Measurements from ENCODE around the gene MACC1. TPM values are rescaled to one million over a fixed set of nuclear protein-coding genes. Genes with fewer than 3 reads are reported as not detected.

Gene MACC1
- total RNA-seq, 2 donors from 2014 or later, result not detected

- no peaks in the 10 kb centered on the region for H3K36me3 Mint-ChIP-seq
- ATAC-seq (no peak), DNase-seq (ENCODE audit: low spot score in 2 of 2) (peak in 1 of 2 donors; percentile 4)
- no peak overlapping the region for H3K27ac Mint-ChIP-seq
- H3K9me3 Mint-ChIP-seq, result no peaks in the 10 kb centered on the region
Observed at GRCh38 chr7:20172736-20173334, 44.3 kb downstream of the MACC1 start.

- ATAC-seq (no peak), DNase-seq (ENCODE audit: low spot score in 2 of 2) (no peak)
- H3K36me3 Mint-ChIP-seq, result no peaks in the 10 kb centered on the region
Observed at GRCh38 chr7:20170633-20171032, 46.6 kb downstream of the MACC1 start.

GRCh38 chr7:20165146-20165510 lies 52.1 kb downstream of the MACC1 start:
- H3K9me3 Mint-ChIP-seq, result no peaks in the 10 kb centered on the region
- no peak for DNase-seq (ENCODE audit: low spot score in 2 of 2)
- no peak for ATAC-seq
- no peaks in the 10 kb centered on the region for H3K36me3 Mint-ChIP-seq
- no peak overlapping the region for H3K27ac Mint-ChIP-seq

More at GRCh38 chr7:20170633-20171032, 46.6 kb downstream of the MACC1 start:
- H3K9me3 Mint-ChIP-seq, result no peaks in the 10 kb centered on the region
- no peak overlapping the region for H3K27ac Mint-ChIP-seq

- ATAC-seq (no peak), DNase-seq (ENCODE audit: low spot score in 2 of 2) (no peak)
- H3K36me3 Mint-ChIP-seq, result no peaks in the 10 kb centered on the region
- H3K27ac Mint-ChIP-seq, result no peak overlapping the region
- H3K9me3 Mint-ChIP-seq, result no peaks in the 10 kb centered on the region
Observed at GRCh38 chr7:20164425-20165145, 52.6 kb downstream of the MACC1 start.

- Mint-ChIP-seq H3K36me3 (no peaks in the 10 kb centered on the region), H3K9me3 (no peaks in the 10 kb centered on the region), H3K27ac (no peak overlapping the region)
- no peak for ATAC-seq
- DNase-seq (ENCODE audit: low spot score in 2 of 2), result no peak
Observed at GRCh38 chr7:20162665-20163064, 54.5 kb downstream of the MACC1 start.

- Mint-ChIP-seq H3K27ac (no peak overlapping the region), H3K9me3 (no peaks in the 10 kb centered on the region), H3K36me3 (no peaks in the 10 kb centered on the region)
- ATAC-seq (no peak), DNase-seq (ENCODE audit: low spot score in 2 of 2) (no peak)
Observed at GRCh38 chr7:20159226-20159747, 57.9 kb downstream of the MACC1 start.

GRCh38 chr7:20158684-20159083 lies 58.5 kb downstream of the MACC1 start:
- ATAC-seq (no peak), DNase-seq (ENCODE audit: low spot score in 2 of 2) (no peak)
- H3K27ac Mint-ChIP-seq, result no peak overlapping the region
- no peaks in the 10 kb centered on the region for H3K9me3 Mint-ChIP-seq
- H3K36me3 Mint-ChIP-seq, result no peaks in the 10 kb centered on the region

GRCh38 chr7:20157456-20157855 lies 59.7 kb downstream of the MACC1 start:
- Mint-ChIP-seq H3K36me3 (no peaks in the 10 kb centered on the region), H3K27ac (no peak overlapping the region), H3K9me3 (no peaks in the 10 kb centered on the region)
- DNase-seq (ENCODE audit: low spot score in 2 of 2), result no peak
- ATAC-seq, result no peak

- H3K9me3 Mint-ChIP-seq, result no peaks in the 10 kb centered on the region
- no peaks in the 10 kb centered on the region for H3K36me3 Mint-ChIP-seq
- H3K27ac Mint-ChIP-seq, result no peak overlapping the region
- ATAC-seq (no peak), DNase-seq (ENCODE audit: low spot score in 2 of 2) (no peak)
Observed at GRCh38 chr7:20153999-20154398, 63.2 kb downstream of the MACC1 start.

- Mint-ChIP-seq H3K9me3 (no peaks in the 10 kb centered on the region), H3K36me3 (no peaks in the 10 kb centered on the region), H3K27ac (no peak overlapping the region)
- DNase-seq (ENCODE audit: low spot score in 2 of 2) (no peak), ATAC-seq (no peak)
Observed at GRCh38 chr7:20153567-20153966, 63.6 kb downstream of the MACC1 start.

GRCh38 chr7:20152511-20152910 lies 64.7 kb downstream of the MACC1 start:
- no peak overlapping the region for H3K27ac Mint-ChIP-seq
- no peaks in the 10 kb centered on the region for H3K36me3 Mint-ChIP-seq
- DNase-seq (ENCODE audit: low spot score in 2 of 2), result no peak

GRCh38 chr7:20151708-20152456 lies 65.3 kb downstream of the MACC1 start:
- Mint-ChIP-seq H3K36me3 (no peaks in the 10 kb centered on the region), H3K9me3 (no peaks in the 10 kb centered on the region), H3K27ac (no peak overlapping the region)
- ATAC-seq (no peak), DNase-seq (ENCODE audit: low spot score in 2 of 2) (no peak)

More at GRCh38 chr7:20152511-20152910, 64.7 kb downstream of the MACC1 start:
- no peak for ATAC-seq
- no peaks in the 10 kb centered on the region for H3K9me3 Mint-ChIP-seq

GRCh38 chr7:20146451-20146850 lies 70.7 kb downstream of the MACC1 start:
- no peaks in the 10 kb centered on the region for H3K9me3 Mint-ChIP-seq

GRCh38 chr7:20144801-20145200 lies 72.4 kb downstream of the MACC1 start:
- no peaks in the 10 kb centered on the region for H3K36me3 Mint-ChIP-seq
- ATAC-seq, result no peak
- H3K9me3 Mint-ChIP-seq, result no peaks in the 10 kb centered on the region
- no peak for DNase-seq (ENCODE audit: low spot score in 2 of 2)
- no peak overlapping the region for H3K27ac Mint-ChIP-seq

More at GRCh38 chr7:20146451-20146850, 70.7 kb downstream of the MACC1 start:
- ATAC-seq (no peak), DNase-seq (ENCODE audit: low spot score in 2 of 2) (no peak)
- no peaks in the 10 kb centered on the region for H3K36me3 Mint-ChIP-seq
- no peak overlapping the region for H3K27ac Mint-ChIP-seq

GRCh38 chr7:20141666-20142065 lies 75.5 kb downstream of the MACC1 start:
- no peak for ATAC-seq
- Mint-ChIP-seq H3K36me3 (no peaks in the 10 kb centered on the region), H3K9me3 (no peaks in the 10 kb centered on the region), H3K27ac (no peak overlapping the region)
- DNase-seq (ENCODE audit: low spot score in 2 of 2), result no peak

GRCh38 chr7:20141002-20141345 lies 76.2 kb downstream of the MACC1 start:
- peak overlapping the region in 1 of 2 donors; percentile 18 for H3K27ac Mint-ChIP-seq

GRCh38 chr7:20140291-20141001 lies 76.7 kb downstream of the MACC1 start:
- ATAC-seq (no peak), DNase-seq (ENCODE audit: low spot score in 2 of 2) (no peak)
- no peaks in the 10 kb centered on the region for H3K36me3 Mint-ChIP-seq
- H3K9me3 Mint-ChIP-seq, result no peaks in the 10 kb centered on the region
- H3K27ac Mint-ChIP-seq, result peak overlapping the region in 1 of 2 donors; percentile 18

More at GRCh38 chr7:20141002-20141345, 76.2 kb downstream of the MACC1 start:
- Mint-ChIP-seq H3K9me3 (no peaks in the 10 kb centered on the region), H3K36me3 (no peaks in the 10 kb centered on the region)
- DNase-seq (ENCODE audit: low spot score in 2 of 2), result no peak
- no peak for ATAC-seq

Data from activated naive CD4-positive, alpha-beta T cell treated with anti-CD3 and anti-CD28 coated beads, Interleukin-2, amount 50 U/mL, for 72 hours (primary cell).